Measurements from ENCODE around the gene RBFOX1. TPM values are rescaled to one million over a fixed set of nuclear protein-coding genes. Genes with fewer than 3 reads are reported as not detected.

RBFOX1 gene
- total RNA-seq, 4 donors from 2014 or later: 0.16 TPM; not detected in 3

DNA sequence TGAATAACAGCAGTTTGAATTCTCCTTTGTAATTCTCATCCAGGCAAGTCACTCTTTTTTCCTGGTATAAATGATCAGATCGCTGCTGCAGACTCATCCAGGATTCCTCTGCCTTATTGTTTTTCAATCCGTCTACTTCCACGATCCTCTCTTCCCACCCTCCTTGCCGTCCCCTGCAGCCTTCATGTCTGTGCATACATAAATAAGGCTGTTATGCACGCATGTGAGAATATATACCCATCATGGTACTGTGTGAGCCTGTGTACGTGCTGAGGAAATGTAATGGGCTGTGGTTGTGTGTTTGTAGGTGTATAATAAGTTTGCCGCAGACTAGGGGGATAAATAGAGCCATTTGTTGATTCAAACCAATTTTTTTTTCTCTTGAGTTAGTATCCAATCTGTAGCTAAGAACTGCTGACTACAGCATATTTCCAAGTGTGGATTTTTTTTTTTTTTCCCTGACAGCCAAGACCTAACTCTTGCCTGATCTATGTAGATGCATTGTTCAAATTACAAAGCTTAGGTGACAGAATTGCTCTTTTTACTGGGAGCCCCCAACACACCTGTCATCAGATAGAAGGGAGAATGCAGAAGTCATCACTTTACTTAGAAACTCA, 62.2 kb downstream of the RBFOX1 start:
- TF ChIP-seq, protein P1, sequence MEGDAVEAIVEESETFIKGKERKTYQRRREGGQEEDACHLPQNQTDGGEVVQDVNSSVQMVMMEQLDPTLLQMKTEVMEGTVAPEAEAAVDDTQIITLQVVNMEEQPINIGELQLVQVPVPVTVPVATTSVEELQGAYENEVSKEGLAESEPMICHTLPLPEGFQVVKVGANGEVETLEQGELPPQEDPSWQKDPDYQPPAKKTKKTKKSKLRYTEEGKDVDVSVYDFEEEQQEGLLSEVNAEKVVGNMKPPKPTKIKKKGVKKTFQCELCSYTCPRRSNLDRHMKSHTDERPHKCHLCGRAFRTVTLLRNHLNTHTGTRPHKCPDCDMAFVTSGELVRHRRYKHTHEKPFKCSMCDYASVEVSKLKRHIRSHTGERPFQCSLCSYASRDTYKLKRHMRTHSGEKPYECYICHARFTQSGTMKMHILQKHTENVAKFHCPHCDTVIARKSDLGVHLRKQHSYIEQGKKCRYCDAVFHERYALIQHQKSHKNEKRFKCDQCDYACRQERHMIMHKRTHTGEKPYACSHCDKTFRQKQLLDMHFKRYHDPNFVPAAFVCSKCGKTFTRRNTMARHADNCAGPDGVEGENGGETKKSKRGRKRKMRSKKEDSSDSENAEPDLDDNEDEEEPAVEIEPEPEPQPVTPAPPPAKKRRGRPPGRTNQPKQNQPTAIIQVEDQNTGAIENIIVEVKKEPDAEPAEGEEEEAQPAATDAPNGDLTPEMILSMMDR (IDR thresholded peaks at IDR 0.05; ENCODE audit: low read depth): no peak

DNA sequence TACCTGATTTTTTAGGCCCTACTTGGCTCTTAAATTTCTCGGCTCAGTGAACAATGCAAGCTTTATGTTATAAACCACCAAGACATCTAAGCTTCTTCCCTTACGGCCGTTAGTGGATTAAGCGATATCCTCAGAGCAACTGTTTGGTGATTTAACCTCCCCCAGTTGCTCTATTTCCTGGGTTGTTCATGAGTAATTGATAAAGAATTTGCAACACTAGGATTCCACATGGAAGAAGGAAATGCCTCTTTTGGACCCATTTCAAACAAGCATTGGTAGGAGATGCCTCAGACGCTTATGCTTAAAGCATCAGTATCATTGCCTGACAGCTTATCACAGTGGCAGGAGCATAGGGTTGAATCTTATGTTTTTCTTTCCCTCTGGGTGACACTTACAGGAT, 65.3 kb downstream of the RBFOX1 start:
- TF ChIP-seq, protein P1 (IDR thresholded peaks at IDR 0.05; ENCODE audit: low read depth): no peak

DNA sequence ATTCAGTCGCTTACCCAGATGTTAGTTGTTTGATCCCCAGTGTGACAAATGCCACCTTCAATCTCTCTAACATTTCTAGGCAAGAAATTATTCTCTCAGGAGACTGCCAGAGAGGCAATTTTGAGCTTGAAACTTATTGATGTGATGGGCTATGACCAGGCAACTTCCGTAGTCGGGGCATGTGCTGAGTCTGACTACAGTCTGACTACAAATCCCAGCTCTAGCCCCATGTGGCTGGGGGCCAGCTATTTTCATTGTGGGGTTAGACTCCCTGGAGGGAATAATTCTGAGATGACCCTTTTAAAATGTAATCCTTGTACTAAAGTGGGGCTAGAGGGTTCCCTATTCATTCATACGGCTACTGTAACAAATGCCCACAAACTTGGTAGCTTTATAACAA, 65.9 kb downstream of the RBFOX1 start:
- TF ChIP-seq, protein P1 (IDR thresholded peaks at IDR 0.05; ENCODE audit: low read depth): no peak

DNA sequence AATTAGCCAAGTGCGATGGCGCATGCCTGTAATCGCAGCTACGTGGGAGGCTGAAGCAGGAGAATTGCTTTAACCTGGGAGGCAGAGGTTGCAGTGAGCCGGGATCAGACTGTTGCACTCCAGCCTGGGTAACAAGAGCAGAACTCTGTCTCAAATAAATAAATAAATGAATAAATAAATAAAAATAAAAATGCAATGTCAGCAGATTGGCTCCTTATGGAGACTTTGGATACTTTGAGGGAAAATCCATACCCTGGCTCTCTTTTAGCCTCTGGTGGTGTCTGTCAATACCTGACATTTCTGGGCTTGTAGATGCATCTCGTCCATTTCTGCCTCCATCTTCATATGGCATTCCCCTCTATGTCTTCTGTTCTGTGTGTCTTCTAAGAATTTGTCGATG, 66.7 kb downstream of the RBFOX1 start:
- TF ChIP-seq, protein P1 (IDR thresholded peaks at IDR 0.05; ENCODE audit: low read depth): no peak

DNA sequence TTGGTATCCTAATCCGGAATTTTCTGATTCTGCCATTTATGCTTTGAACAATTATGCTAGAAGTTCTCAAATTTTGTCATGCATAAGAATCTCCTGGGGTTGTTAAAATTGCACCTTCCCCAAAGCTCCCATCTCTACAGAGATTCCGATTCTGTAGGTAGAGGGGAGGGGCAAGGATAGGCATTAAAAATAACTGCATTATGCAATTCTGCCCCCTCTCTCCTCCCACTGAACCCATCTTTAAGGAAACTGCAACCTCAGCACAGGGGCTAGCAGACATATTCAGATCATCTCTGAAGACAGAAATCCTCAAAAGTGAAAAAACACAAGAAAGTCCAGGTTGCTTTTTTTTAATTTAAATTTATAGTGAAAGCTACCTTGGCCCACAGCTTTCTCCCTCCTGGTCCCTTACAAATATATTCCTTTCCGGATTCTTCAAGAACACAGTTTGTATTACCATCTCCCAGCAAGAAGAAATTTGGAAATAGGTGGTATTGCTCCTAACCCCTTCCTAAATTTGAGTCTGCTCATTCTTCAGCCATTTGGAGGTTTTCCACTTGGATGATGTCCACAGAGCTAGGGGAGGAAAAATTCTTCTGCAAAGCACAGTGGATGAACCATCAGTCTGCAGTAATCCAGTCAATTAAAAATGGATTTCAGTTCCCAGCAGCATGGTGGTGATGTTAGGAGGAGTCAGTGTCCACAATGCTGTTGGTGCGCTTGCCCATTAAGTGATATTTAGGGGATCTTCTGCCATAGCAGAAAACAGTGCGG, 67.7 kb downstream of the RBFOX1 start:
- TF ChIP-seq, protein P1 (IDR thresholded peaks at IDR 0.05; ENCODE audit: low read depth): no peak

DNA sequence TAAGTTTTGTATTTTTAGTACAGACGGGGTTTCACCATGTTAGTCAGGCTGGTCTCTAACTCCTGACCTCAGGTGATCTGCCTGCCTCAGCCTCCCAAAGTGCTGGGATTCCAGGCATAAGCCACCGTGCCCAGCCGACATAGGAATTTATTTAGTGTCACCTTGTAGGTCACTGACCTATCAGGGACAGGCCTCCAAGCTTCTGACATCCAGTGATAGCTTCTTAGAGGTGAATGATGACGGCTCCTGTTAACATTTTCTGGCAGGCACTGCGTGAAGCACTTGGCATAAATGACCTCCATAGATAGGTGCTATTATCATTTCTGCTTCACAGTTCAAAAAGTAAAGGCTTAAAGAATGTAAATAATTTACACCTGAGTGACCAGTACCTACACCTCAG, 71.6 kb downstream of the RBFOX1 start:
- TF ChIP-seq, protein P1 (IDR thresholded peaks at IDR 0.05; ENCODE audit: low read depth): no peak

DNA sequence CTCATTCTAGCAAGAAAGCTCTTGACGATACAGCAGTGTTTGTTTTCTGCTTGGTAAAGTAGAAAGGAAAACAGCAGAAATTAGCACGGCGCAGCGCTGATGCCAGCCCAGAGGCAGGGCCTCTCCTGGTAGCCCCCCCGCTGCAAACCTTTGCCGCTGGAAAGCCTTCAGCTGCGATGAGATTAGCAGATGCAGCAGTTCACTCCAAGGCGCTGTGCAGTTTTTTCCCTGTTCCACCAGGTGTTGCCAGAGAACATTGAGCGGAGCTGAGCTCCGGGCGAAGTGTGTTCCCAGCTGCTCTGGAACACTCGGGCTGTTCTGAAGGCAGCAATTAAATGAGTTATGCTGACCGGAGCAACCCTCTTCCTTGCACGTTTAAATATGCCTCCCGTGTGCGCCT, 72.5 kb downstream of the RBFOX1 start:
- TF ChIP-seq, protein P1 (IDR thresholded peaks at IDR 0.05; ENCODE audit: low read depth): no peak

All from subcutaneous adipose tissue (tissue), 4 donors.